Endothelial cell of umbilical vein (primary cell): ENCODE measurements around the gene UVRAG. TPM values are rescaled to one million over a fixed set of nuclear protein-coding genes. Genes with fewer than 3 reads are reported as not detected.

Experiments used
- BruUV-seq: library from RNA; stranded (reverse); fragments of 400-500 nt; replicated peaks from 2 replicates; lab custom pipeline; 2021; lab: Mats Ljungman, UMichigan
- CTCF ChIA-PET: fragments of 300-600, 350-600 bp; sonication (Branson Sonifier 250); formaldehyde crosslinking; loops from one replicate; lab custom pipeline; 2021; ENCODE audit warnings: antibody characterized with exemption, inconsistent platforms; lab: Charles Lee
- POLR2A ChIA-PET: fragments of 300-600, 350-600 bp; sonication (Branson Sonifier 250); formaldehyde crosslinking; loops from one replicate; lab custom pipeline; 2021; ENCODE audit warnings: antibody characterized with exemption, inconsistent platforms; lab: Charles Lee
- DNase-seq: peaks from one replicate; pipeline ENCODE4 v3.0.0-alpha.2; 2011; ENCODE audit warnings: low read depth, low spot score
- FAIRE-seq: peaks from 2 replicates; lab custom pipeline; 2011; peaks lifted over from hg19 to GRCh38; lab: Jason Lieb, UNC
- H2AFZ ChIP-seq: 2 replicates; pipeline ENCODE4 v1.6.0; 2012; ENCODE audit warnings: low read depth, low read length, control low read depth, inconsistent platforms
- H3K27ac ChIP-seq: 2 replicates; pipeline ENCODE4 v1.5.1; 2011; ENCODE audit warnings: low read depth, mild to moderate bottlenecking, control low read depth, low read length, moderate library complexity; ENCODE audit not compliant: insufficient read depth
- H3K27me3 ChIP-seq, 2 experiments: 2 replicates each; pipeline versions ENCODE4 v1.6.0 to v1.6.1; 2011; ENCODE audit warnings: low read length in 2 of 2, mixed read lengths in 1 of 2; ENCODE audit not compliant: control insufficient read depth in 2 of 2, insufficient read depth in 2 of 2
- H3K36me3 ChIP-seq, 2 experiments: 2 replicates in 1 of 2; 3 replicates in 1 of 2; pipeline ENCODE4 v1.5.1; 2011; ENCODE audit warnings: low read length in 2 of 2, mild to moderate bottlenecking in 1 of 2, moderate library complexity in 1 of 2; ENCODE audit not compliant: control insufficient read depth in 2 of 2, insufficient read depth in 2 of 2; ENCODE audit errors: extremely low read depth in 1 of 2
- H3K4me1 ChIP-seq: 3 replicates; pipeline ENCODE4 v1.5.1; 2011; ENCODE audit warnings: mild to moderate bottlenecking, low read length; ENCODE audit not compliant: control insufficient read depth, insufficient read depth; ENCODE audit errors: extremely low read depth
- H3K4me2 ChIP-seq: 2 replicates; pipeline ENCODE4 v1.6.1; 2011; ENCODE audit warnings: low read length, control low read depth, mixed read lengths; ENCODE audit not compliant: insufficient read depth
- H3K4me3 ChIP-seq, 3 experiments: fragments of 200-600 bp in 1 of 3; sonication (generic), shearing (Covaris generic) in 1 of 3; replicated peaks in 1 of 3; 2 replicates each; pipeline ENCODE4 v1.5.1; 2011 to 2016; ENCODE audit warnings: control low read depth in 3 of 3, low read length in 3 of 3, mild to moderate bottlenecking in 2 of 3, inconsistent platforms in 1 of 3, low read depth in 1 of 3, moderate library complexity in 1 of 3; ENCODE audit not compliant: insufficient read depth in 1 of 3
- H3K79me2 ChIP-seq: 2 replicates; pipeline ENCODE4 v1.6.0; 2012; ENCODE audit warnings: low read length, inconsistent platforms; ENCODE audit not compliant: control insufficient read depth, insufficient read depth
- H3K9ac ChIP-seq: replicated peaks from 2 replicates; pipeline ENCODE3; 2011; ENCODE audit warnings: low read length, control low read depth; ENCODE audit not compliant: insufficient read depth; ENCODE audit errors: extremely low read depth
- H3K9me1 ChIP-seq: replicated peaks from 3 replicates; pipeline ENCODE4 v1.6.0; 2011; ENCODE audit warnings: mild to moderate bottlenecking, low read length; ENCODE audit not compliant: control insufficient read depth, insufficient read depth; ENCODE audit errors: extremely low read depth
- H3K9me3 ChIP-seq: replicated peaks from 2 replicates; pipeline ENCODE4 v1.5.1; 2012; ENCODE audit warnings: low read length, inconsistent platforms; ENCODE audit not compliant: control insufficient read depth, insufficient read depth
- H4K20me1 ChIP-seq: replicated peaks from 2 replicates; pipeline ENCODE3; 2011; ENCODE audit warnings: mild to moderate bottlenecking, low read length; ENCODE audit not compliant: control insufficient read depth, insufficient read depth; ENCODE audit errors: extremely low read depth
- CTCF ChIP-seq, 2 donors: IDR thresholded peaks; 1 replicate in 1 of 2; 2 replicates in 1 of 2; pipeline ENCODE4 v1.5.1; 2011; ENCODE audit warnings: low read length in 2 of 2, mild to moderate bottlenecking in 2 of 2, moderate library complexity in 2 of 2, control low read depth in 1 of 2, inconsistent platforms in 1 of 2, low read depth in 1 of 2; ENCODE audit not compliant: insufficient read depth in 1 of 2; ENCODE audit errors: extremely low read depth in 1 of 2
- EZH2 ChIP-seq: IDR thresholded peaks from 2 replicates; pipeline ENCODE4 v1.6.1; 2012; ENCODE audit warnings: borderline replicate concordance, low read depth, mild to moderate bottlenecking, moderate library complexity, low read length, inconsistent platforms; ENCODE audit not compliant: severe bottlenecking
- FOS ChIP-seq: IDR thresholded peaks from 2 replicates; pipeline ENCODE4 v1.6.1; 2011; ENCODE audit warnings: mild to moderate bottlenecking, low read length, moderate library complexity, borderline replicate concordance; ENCODE audit not compliant: insufficient read depth
- GATA2 ChIP-seq: IDR thresholded peaks from 2 replicates; pipeline ENCODE4 v1.7.0; 2011; ENCODE audit warnings: low read depth, mild to moderate bottlenecking, moderate library complexity, mixed read lengths, low read length; ENCODE audit not compliant: insufficient read length, insufficient read depth
- JUN ChIP-seq: IDR thresholded peaks from 2 replicates; pipeline ENCODE4 v1.6.1; 2011; ENCODE audit warnings: borderline replicate concordance, low read depth; ENCODE audit not compliant: insufficient read length, insufficient read depth
- MAX ChIP-seq: IDR thresholded peaks from 2 replicates; pipeline ENCODE4 v1.6.1; 2011; ENCODE audit not compliant: insufficient read depth, insufficient read length
- MYC ChIP-seq: IDR thresholded peaks from one replicate; pipeline ENCODE4 v1.6.1; 2011; ENCODE audit warnings: mild to moderate bottlenecking, low read depth, low read length
- POLR2A ChIP-seq: IDR thresholded peaks from 2 replicates; pipeline ENCODE4 v1.6.1; 2012; ENCODE audit warnings: low read depth, mild to moderate bottlenecking, control low read depth, low read length
- POLR2AphosphoS5 ChIP-seq: IDR thresholded peaks from 2 replicates; pipeline ENCODE4 v1.6.1; 2012; ENCODE audit warnings: low read depth, mild to moderate bottlenecking, control low read depth, low read length, moderate library complexity; ENCODE audit not compliant: insufficient read depth
- dilution Hi-C: fragments of 300-500 bp; cut with MboI; formaldehyde crosslinking; loops from one replicate; pipeline ENCODE4 v1.15.0; 2019; ENCODE audit warnings: low sequenced_read_pairs; ENCODE audit not compliant: extremely low pct_ligation_motif_present
- intact Hi-C: fragments of 100-400 bp; cut with micrococcal nuclease; formaldehyde crosslinking; loops from one replicate; pipeline ENCODE4 v1.10.0; 2022
- polyA plus RNA-seq, 4 experiments: library from polyadenylated mRNA; depleted of rRNA in 3 of 4; stranded (reverse) in 3 of 4; unstranded in 1 of 4; fragments of >200 nt; gene quantifications; 2 replicates each; pipeline versions ENCODE4 v1.2.1 to v1.2.3, GENCODE V29; 2011 to 2012; ENCODE audit warnings: missing spikeins in 1 of 4
- total RNA-seq: library from RNA; stranded (reverse); gene quantifications from 2 replicates; pipeline ENCODE4 v1.2.3, GENCODE V29; 2021

UVRAG gene
- total and polyA plus RNA-seq, 2 donors (not counting 3 experiments of a cell fraction or from before 2014, with no cell fraction given) = 21.2 to 65.6 TPM

DNA sequence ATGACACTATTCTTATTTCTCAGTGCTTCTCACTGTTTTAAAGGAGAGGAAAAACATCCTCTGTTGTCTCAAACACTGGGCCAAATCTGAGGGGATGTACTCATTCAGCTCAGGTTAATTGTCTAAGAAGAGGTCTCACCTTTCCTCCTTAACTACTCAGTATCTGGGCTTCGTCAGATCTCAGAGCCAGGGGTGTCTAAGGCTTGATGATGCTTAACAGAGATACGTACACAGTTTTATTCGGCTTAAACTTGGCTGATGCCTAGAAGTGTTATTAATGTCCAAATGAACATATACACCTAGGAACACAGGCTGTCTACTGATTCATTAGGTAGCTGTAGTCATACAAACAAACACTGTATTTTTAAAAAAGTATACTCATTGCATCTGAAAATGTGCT lies 85.8 kb downstream of the UVRAG start:
- peaks cover 10% of the 10 kb centered on the region for H4K20me1 ChIP-seq
- BruUV-seq = no TSS peak
- no peak overlapping the region for H3K27ac ChIP-seq
- H3K79me2 ChIP-seq = peaks cover 52% of the 10 kb centered on the region
- H3K27me3 ChIP-seq = no peaks in the 10 kb centered on the region
- no peak overlapping the region for H3K9ac ChIP-seq
- H3K9me3 ChIP-seq = no peaks in the 10 kb centered on the region
- CTCF ChIA-PET = interaction anchor here (1.0 to 13.4 kb wide), 5 partner anchors 23 to 308 kb away, joined by 4 to 288 read pairs (median 9); no protein-coding TSS in a partner anchor
- dilution Hi-C loops = no loop called here
- FAIRE-seq (no peak), DNase-seq (no peak)
- POLR2A ChIA-PET = no interaction called here
- no peaks in the 10 kb centered on the region for H3K4me1 ChIP-seq
- no peak overlapping the region for H3K4me3 ChIP-seq
- intact Hi-C loops = no loop called here
- no peaks in the 10 kb centered on the region for H3K9me1 ChIP-seq
- peaks cover 0 to 14% of the 10 kb centered on the region in 2 experiments for H3K36me3 ChIP-seq
- H3K4me2 ChIP-seq = no peak overlapping the region
- H2AFZ ChIP-seq = no peak overlapping the region
- no peak for TF ChIP-seq GATA2
- no peak for TF ChIP-seq MYC
- TF ChIP-seq FOS = no peak
- no peak for TF ChIP-seq CTCF (IDR thresholded peaks at IDR 0.05; ENCODE audit: extremely low read depth in 1 of 2, insufficient read depth in 1 of 2, low read depth in 1 of 2, low read length in 2 of 2)
- no peak for TF ChIP-seq MAX
- no peak for TF ChIP-seq POLR2A
- no peak for TF ChIP-seq JUN
- TF ChIP-seq EZH2 = no peak
- no peak for TF ChIP-seq POLR2AphosphoS5
